ENCODE data around the gene CD244. TPM values are rescaled to one million over a fixed set of nuclear protein-coding genes. Genes with fewer than 3 reads are reported as not detected.

CD244 gene
- total RNA-seq, 1 experiment from 2014 or later, result not detected

GRCh38 chr1:160839746-160840145, 22.9 kb downstream of the CD244 start:
- DNase-seq, result no peak
- ChIA-PET CTCF (no interaction called here), POLR2A (ENCODE audit: unreplicated experiment) (no interaction called here)
- no peak for TF ChIP-seq EZH2 (IDR thresholded peaks at IDR 0.05; ENCODE audit: low read depth)
- no peak for TF ChIP-seq CTCF (conservative IDR thresholded peaks at IDR 0.05)
- Histone ChIP-seq H3K4me2 (no peak overlapping the region), H3K9me3 (ENCODE audit: insufficient read depth, low read depth) (no peaks in the 10 kb centered on the region), H3K27ac (no peak overlapping the region), H3F3A (ENCODE audit: insufficient read depth, low read depth) (peaks cover 4% of the 10 kb centered on the region; the same call in 1 of the 2 replicates), H4K20me1 (ENCODE audit: insufficient read depth) (no peaks in the 10 kb centered on the region), H3K9me2 (ENCODE audit: insufficient read depth) (no peaks in the 10 kb centered on the region), H3K27me3 (ENCODE audit: insufficient read depth, low read depth) (no peaks in the 10 kb centered on the region), H3K36me3 (ENCODE audit: low read depth) (no peaks in the 10 kb centered on the region), H3K4me1 (replicated peaks; ENCODE audit: insufficient read depth) (peaks cover 4% of the 10 kb centered on the region; the same call in 1 of the 2 replicates), H3K79me2 (ENCODE audit: low read depth) (no peaks in the 10 kb centered on the region), H3K4me3 (no peak overlapping the region), H2AFZ (no peak overlapping the region)
- no TSS peak for BruUV-seq (replicated peaks)
- intact Hi-C loops (cut with micrococcal nuclease; ENCODE audit: unreplicated experiment), result loop anchor here (5.0 kb wide), 1 partner anchor 157 kb away; no protein-coding TSS in a partner anchor

- H3K79me2 ChIP-seq (ENCODE audit: low read depth), result no peaks in the 10 kb centered on the region
- no peak overlapping the region for H3K4me3 ChIP-seq
- no peaks in the 10 kb centered on the region for H3K9me3 ChIP-seq (ENCODE audit: insufficient read depth, low read depth)
- H3K27me3 ChIP-seq (ENCODE audit: insufficient read depth, low read depth), result no peaks in the 10 kb centered on the region
- peaks cover 4% of the 10 kb centered on the region; the same call in 1 of the 2 replicates for H3F3A ChIP-seq (ENCODE audit: insufficient read depth, low read depth)
- no peaks in the 10 kb centered on the region for H4K20me1 ChIP-seq (ENCODE audit: insufficient read depth)
- intact Hi-C loops (cut with micrococcal nuclease; ENCODE audit: unreplicated experiment), result loop anchor here (5.0 kb wide), 1 partner anchor 157 kb away; no protein-coding TSS in a partner anchor
- H3K9me2 ChIP-seq (ENCODE audit: insufficient read depth), result no peaks in the 10 kb centered on the region
- BruUV-seq (replicated peaks), result no TSS peak
- H3K4me2 ChIP-seq, result no peak overlapping the region
- DNase-seq, result no peak
- TF ChIP-seq CTCF (conservative IDR thresholded peaks at IDR 0.05) (no peak), EZH2 (IDR thresholded peaks at IDR 0.05; ENCODE audit: low read depth) (no peak)
- no peak overlapping the region for H3K27ac ChIP-seq
- H3K4me1 ChIP-seq (replicated peaks; ENCODE audit: insufficient read depth), result peaks cover 4% of the 10 kb centered on the region; the same call in 1 of the 2 replicates
- H2AFZ ChIP-seq, result no peak overlapping the region
- H3K36me3 ChIP-seq (ENCODE audit: low read depth), result no peaks in the 10 kb centered on the region
- CTCF ChIA-PET, result no interaction called here
- POLR2A ChIA-PET (ENCODE audit: unreplicated experiment), result no interaction called here
Measured at GRCh38 chr1:160838888-160839287, 23.8 kb downstream of the CD244 start.

- peak overlapping the region; percentile 32; the same call in 1 of the 2 replicates for H3K4me2 ChIP-seq
- BruUV-seq (replicated peaks), result no TSS peak
- ChIA-PET POLR2A (ENCODE audit: unreplicated experiment) (interaction anchor here (0.5 kb wide), 1 partner anchor 89 kb away, joined by 3 read pairs; no protein-coding TSS in a partner anchor), CTCF (interaction anchor here (0.9 to 1.9 kb wide), 2 partner anchors 11 to 114 kb away, joined by 3 to 5 read pairs; no protein-coding TSS in a partner anchor)
- H3K27ac ChIP-seq, result no peak overlapping the region
- TF ChIP-seq EZH2 (IDR thresholded peaks at IDR 0.05; ENCODE audit: low read depth) (no peak), CTCF (conservative IDR thresholded peaks at IDR 0.05) (no peak)
- DNase-seq, result peak; percentile 46 to 74
- no peak overlapping the region for H2AFZ ChIP-seq
- H3K79me2 ChIP-seq (ENCODE audit: low read depth), result no peaks in the 10 kb centered on the region
- H3K9me2 ChIP-seq (ENCODE audit: insufficient read depth), result no peaks in the 10 kb centered on the region
- intact Hi-C loops (cut with micrococcal nuclease; ENCODE audit: unreplicated experiment), result loop anchor here (5.0 kb wide), 1 partner anchor 155 kb away; no protein-coding TSS in a partner anchor
- no peak overlapping the region for H3K4me3 ChIP-seq
- no peaks in the 10 kb centered on the region for H3K9me3 ChIP-seq (ENCODE audit: insufficient read depth, low read depth)
- H3K36me3 ChIP-seq (ENCODE audit: low read depth), result no peaks in the 10 kb centered on the region
- no peaks in the 10 kb centered on the region for H4K20me1 ChIP-seq (ENCODE audit: insufficient read depth)
- H3K4me1 ChIP-seq (replicated peaks; ENCODE audit: insufficient read depth), result peaks cover 4% of the 10 kb centered on the region; the same call in 1 of the 2 replicates
- H3F3A ChIP-seq (ENCODE audit: insufficient read depth, low read depth), result peaks cover 4% of the 10 kb centered on the region; the same call in 1 of the 2 replicates
- H3K27me3 ChIP-seq (ENCODE audit: insufficient read depth, low read depth), result no peaks in the 10 kb centered on the region
Measured at GRCh38 chr1:160837558-160838205, 25.0 kb downstream of the CD244 start.

All from PC-9 (cell line).